Muscle of arm (tissue), 12 donors: ENCODE measurements around the gene S100A7A. TPM values are rescaled to one million over a fixed set of nuclear protein-coding genes. Genes with fewer than 3 reads are reported as not detected.
"Not testable (repeated sequence)": the region's sequence is repeated elsewhere in the genome, so short reads cannot be mapped to it uniquely, and the experiment has no call there.

ENCODE experiments used
- DNase-seq: peaks from one replicate; pipeline ENCODE4 v3.0.0-alpha.2; 2013
- polyA plus RNA-seq, 12 donors: library from polyadenylated mRNA; unstranded; fragments of 120-200 nt; gene quantifications; one replicate each; pipeline ENCODE4 v1.2.1, GENCODE V29; 2013; ENCODE audit not compliant: insufficient read length in 12 of 12

Gene S100A7A
- polyA plus RNA-seq, 12 donors, result not detected

- DNase-seq, result no peak
Observed at GRCh38 chr1:153395136-153395685, 21.1 kb upstream of the S100A7A start.

- DNase-seq, result no peak
Observed at GRCh38 chr1:153395776-153396175, 20.5 kb upstream of the S100A7A start.

GRCh38 chr1:153396461-153396860, 19.9 kb upstream of the S100A7A start:
- DNase-seq, result no peak

GRCh38 chr1:153397051-153397923, 19.0 kb upstream of the S100A7A start:
- no peak for DNase-seq

GRCh38 chr1:153397924-153398651, 18.2 kb upstream of the S100A7A start:
- no peak for DNase-seq

GRCh38 chr1:153399401-153400055, 16.8 kb upstream of the S100A7A start:
- DNase-seq, result no peak

- no peak for DNase-seq
Observed at GRCh38 chr1:153400244-153400643, 16.1 kb upstream of the S100A7A start.

GRCh38 chr1:153401461-153401860, 14.9 kb upstream of the S100A7A start:
- no peak for DNase-seq

GRCh38 chr1:153402226-153402625, 14.1 kb upstream of the S100A7A start:
- DNase-seq, result no peak

- DNase-seq, result no peak
Observed at GRCh38 chr1:153403421-153404085, 12.8 kb upstream of the S100A7A start.

GRCh38 chr1:153404086-153404635, 12.2 kb upstream of the S100A7A start:
- no peak for DNase-seq

- no peak for DNase-seq
Observed at GRCh38 chr1:153404768-153405167, 11.6 kb upstream of the S100A7A start.

- not testable (repeated sequence) for DNase-seq
Observed at GRCh38 chr1:153405825-153406599, 10.3 kb upstream of the S100A7A start.

- not testable (repeated sequence) for DNase-seq
Observed at GRCh38 chr1:153407274-153407673, 9.0 kb upstream of the S100A7A start.

- not testable (repeated sequence) for DNase-seq
Observed at GRCh38 chr1:153413961-153414360, 2.4 kb upstream of the S100A7A start.

GRCh38 chr1:153417136-153417888, 992 bp downstream of the S100A7A start:
- no peak for DNase-seq

GRCh38 chr1:153418758-153419435, 2.6 kb downstream of the S100A7A start:
- not testable (repeated sequence) for DNase-seq

GRCh38 chr1:153419436-153419793, 3.1 kb downstream of the S100A7A start:
- DNase-seq, result not testable (repeated sequence)

GRCh38 chr1:153420306-153420705, 4.0 kb downstream of the S100A7A start:
- no peak for DNase-seq
